H1 (cell line): ENCODE measurements around the gene B3GAT1. TPM values are rescaled to one million over a fixed set of nuclear protein-coding genes. Genes with fewer than 3 reads are reported as not detected.
A peak's percentile ranks its signal among the peaks of the same experiment; 100 is the strongest.

ENCODE experiments used
- CTCF ChIA-PET: fragments of 300-600 bp; sonication (Branson Sonifier 250); formaldehyde crosslinking; loops from one replicate; lab custom pipeline; 2021; ENCODE audit not compliant: partially characterized antibody; lab: Charles Lee
- POLR2A ChIA-PET: fragments of 300-600 bp; sonication (Branson Sonifier 250); formaldehyde crosslinking; loops from one replicate; lab custom pipeline; 2021; ENCODE audit warnings: inconsistent platforms; ENCODE audit not compliant: partially characterized antibody; lab: Charles Lee
- DNase-seq, 2 experiments: peaks; one replicate each; pipeline versions ENCODE4 v3.0.0 to v3.0.0-alpha.2; 2010 to 2022; ENCODE audit warnings: low spot score in 2 of 2, low read depth in 1 of 2, mixed read lengths in 1 of 2
- FAIRE-seq: peaks from 2 replicates; lab custom pipeline; 2011; peaks lifted over from hg19 to GRCh38; lab: Jason Lieb, UNC
- H2AFZ ChIP-seq: 2 replicates; pipeline ENCODE4 v1.8.1; 2012; ENCODE audit warnings: low read length, inconsistent platforms
- H2AK5ac ChIP-seq: 2 replicates; pipeline ENCODE4 v1.6.1; 2013; ENCODE audit warnings: low read depth, low read length
- H2BK120ac ChIP-seq: replicated peaks from 2 replicates; pipeline ENCODE3; 2013; ENCODE audit warnings: low read depth, low read length, inconsistent platforms
- H2BK12ac ChIP-seq: 2 replicates; pipeline ENCODE4 v1.6.1; 2013; ENCODE audit warnings: low read depth, low read length
- H2BK15ac ChIP-seq: 2 replicates; pipeline ENCODE4 v1.6.1; 2013; ENCODE audit warnings: low read length
- H2BK20ac ChIP-seq: 2 replicates; pipeline ENCODE4 v1.6.1; 2013; ENCODE audit warnings: low read length
- H2BK5ac ChIP-seq: 2 replicates; pipeline ENCODE4 v1.6.1; 2013; ENCODE audit warnings: low read depth, low read length
- H3K14ac ChIP-seq: 2 replicates; pipeline ENCODE4 v1.6.1; 2013; ENCODE audit warnings: inconsistent platforms; ENCODE audit not compliant: insufficient read length
- H3K18ac ChIP-seq: 2 replicates; pipeline ENCODE4 v1.6.1; 2013; ENCODE audit warnings: low read length; ENCODE audit errors: extremely low read depth
- H3K23ac ChIP-seq: 2 replicates; pipeline ENCODE4 v1.6.1; 2013; ENCODE audit warnings: inconsistent platforms; ENCODE audit not compliant: insufficient read length
- H3K23me2 ChIP-seq: 2 replicates; pipeline ENCODE4 v1.6.1; 2013; ENCODE audit warnings: low read depth, low read length
- H3K27ac ChIP-seq: 2 replicates; pipeline ENCODE4 v1.6.1; 2011; ENCODE audit warnings: low read depth, low read length, inconsistent platforms
- H3K27me3 ChIP-seq, 4 experiments: replicated peaks in 1 of 4; 1 replicate in 1 of 4; 2 replicates in 3 of 4; pipeline versions ENCODE4 v1.6.1 to v1.8.1; 2011 to 2013; ENCODE audit warnings: low read length in 3 of 4, mild to moderate bottlenecking in 3 of 4, inconsistent platforms in 2 of 4, mixed read lengths in 2 of 4, moderate library complexity in 1 of 4; ENCODE audit not compliant: control insufficient read depth in 3 of 4, insufficient read depth in 3 of 4; ENCODE audit errors: extremely low read depth in 1 of 4
- H3K36me3 ChIP-seq, 4 experiments: 2 replicates each; pipeline versions ENCODE4 v1.6.1 to v1.8.1; 2011 to 2013; ENCODE audit warnings: mild to moderate bottlenecking in 4 of 4, low read length in 3 of 4, moderate library complexity in 2 of 4, control low read depth in 1 of 4, inconsistent platforms in 1 of 4; ENCODE audit not compliant: insufficient read depth in 4 of 4, control insufficient read depth in 2 of 4
- H3K4ac ChIP-seq: replicated peaks from 2 replicates; pipeline ENCODE3; 2013; ENCODE audit warnings: low read length, low read depth, mixed read lengths, inconsistent platforms; ENCODE audit not compliant: insufficient read length
- H3K4me1 ChIP-seq, 4 experiments: replicated peaks in 1 of 4; 1 replicate in 1 of 4; 2 replicates in 3 of 4; pipeline versions ENCODE4 v1.6.1 to v1.8.1; 2011 to 2013; ENCODE audit warnings: low read length in 3 of 4, inconsistent platforms in 2 of 4, mixed read lengths in 1 of 4; ENCODE audit not compliant: insufficient read depth in 4 of 4, control insufficient read depth in 3 of 4
- H3K4me2 ChIP-seq, 2 experiments: 2 replicates each; pipeline versions ENCODE4 v1.6.1 to v1.8.1; 2011 to 2013; ENCODE audit warnings: low read depth in 2 of 2, low read length in 2 of 2, control low read depth in 1 of 2, inconsistent platforms in 1 of 2, mild to moderate bottlenecking in 1 of 2; ENCODE audit not compliant: insufficient read depth in 1 of 2
- H3K4me3 ChIP-seq, 4 experiments: fragments of 200-600, 300-600 bp in 1 of 4; sonication (generic), shearing (Covaris generic), sonication (Bioruptor Twin) in 1 of 4; 2 replicates each; pipeline versions ENCODE4 v1.5.1 to v1.8.1; 2011 to 2016; ENCODE audit warnings: low read length in 4 of 4, low read depth in 3 of 4, control low read depth in 2 of 4, inconsistent platforms in 2 of 4, mild to moderate bottlenecking in 2 of 4, mixed read lengths in 1 of 4, moderate library complexity in 1 of 4; ENCODE audit not compliant: insufficient read depth in 2 of 4; ENCODE audit errors: extremely low read depth in 1 of 4
- H3K56ac ChIP-seq: replicated peaks from 2 replicates; pipeline ENCODE3; 2013; ENCODE audit warnings: low read depth, mild to moderate bottlenecking, mixed read lengths, low read length, inconsistent platforms; ENCODE audit not compliant: insufficient read length
- H3K79me1 ChIP-seq: 2 replicates; pipeline ENCODE4 v1.6.1; 2013; ENCODE audit warnings: low read depth, low read length, control low read depth
- H3K79me2 ChIP-seq, 2 experiments: 2 replicates each; pipeline versions ENCODE4 v1.6.1 to v1.8.1; 2012 to 2013; ENCODE audit warnings: low read length in 2 of 2, mild to moderate bottlenecking in 2 of 2, inconsistent platforms in 1 of 2; ENCODE audit not compliant: insufficient read depth in 2 of 2, control insufficient read depth in 1 of 2
- H3K9ac ChIP-seq, 4 experiments: replicated peaks in 1 of 4; 1 replicate in 1 of 4; 2 replicates in 3 of 4; pipeline versions ENCODE4 v1.6.1 to v1.8.1; 2011 to 2013; ENCODE audit warnings: low read depth in 3 of 4, low read length in 3 of 4, control low read depth in 2 of 4, mild to moderate bottlenecking in 2 of 4, moderate library complexity in 2 of 4, inconsistent platforms in 1 of 4; ENCODE audit errors: extremely low read depth in 1 of 4
- H3K9me3 ChIP-seq, 2 experiments: 2 replicates each; pipeline versions ENCODE4 v1.6.1 to v1.8.1; 2012 to 2013; ENCODE audit warnings: mild to moderate bottlenecking in 2 of 2, moderate library complexity in 2 of 2, control low read depth in 1 of 2, inconsistent platforms in 1 of 2, low read depth in 1 of 2, low read length in 1 of 2, mixed read lengths in 1 of 2; ENCODE audit not compliant: insufficient read depth in 2 of 2
- H4K20me1 ChIP-seq, 2 experiments: replicated peaks in 1 of 2; 2 replicates each; pipeline versions ENCODE3 to v1.8.1; 2011 to 2013; ENCODE audit warnings: inconsistent platforms in 2 of 2, low read length in 2 of 2, mild to moderate bottlenecking in 1 of 2; ENCODE audit not compliant: insufficient read depth in 2 of 2, control insufficient read depth in 1 of 2
- H4K5ac ChIP-seq: 2 replicates; pipeline ENCODE4 v1.6.1; 2013; ENCODE audit warnings: low read length, low read depth, mixed read lengths, inconsistent platforms; ENCODE audit not compliant: insufficient read length
- H4K8ac ChIP-seq: 2 replicates; pipeline ENCODE4 v1.8.0; 2013; ENCODE audit warnings: mild to moderate bottlenecking, moderate library complexity, low read length, inconsistent platforms; ENCODE audit not compliant: insufficient read depth; ENCODE audit errors: extremely low read depth
- H4K91ac ChIP-seq: replicated peaks from 2 replicates; pipeline ENCODE3; 2013; ENCODE audit warnings: low read length, mixed read lengths, inconsistent platforms; ENCODE audit not compliant: insufficient read length
- BACH1 ChIP-seq: IDR thresholded peaks from 2 replicates; pipeline ENCODE4 v1.6.1; 2012; ENCODE audit warnings: low read length, improper control_type of control experiment
- CEBPB ChIP-seq: IDR thresholded peaks from 2 replicates; pipeline ENCODE4 v1.6.1; 2012; ENCODE audit warnings: low read depth, low read length
- CREB1 ChIP-seq: IDR thresholded peaks from 2 replicates; pipeline ENCODE4 v1.6.1; 2012; ENCODE audit warnings: inconsistent platforms
- E2F6 ChIP-seq: IDR thresholded peaks from 2 replicates; pipeline ENCODE4 v1.6.1; 2012; ENCODE audit warnings: inconsistent platforms
- KDM1A ChIP-seq: fragments of 200-600, 300-600 bp; sonication (generic); IDR thresholded peaks from 2 replicates; pipeline ENCODE4 v1.7.1; 2016; ENCODE audit warnings: mild to moderate bottlenecking, low read length, borderline replicate concordance
- NRF1 ChIP-seq: IDR thresholded peaks from 2 replicates; pipeline ENCODE4 v1.6.1; 2011; ENCODE audit warnings: mild to moderate bottlenecking, low read depth, low read length, improper control_type of control experiment
- POLR2A ChIP-seq, 2 experiments: IDR thresholded peaks; 1 replicate in 1 of 2; 2 replicates in 1 of 2; pipeline ENCODE4 v1.6.1; 2011; ENCODE audit warnings: low read depth in 2 of 2, low read length in 2 of 2, mild to moderate bottlenecking in 2 of 2; ENCODE audit errors: control extremely low read depth in 1 of 2
- POLR2AphosphoS5 ChIP-seq: IDR thresholded peaks from 2 replicates; pipeline ENCODE4 v1.6.1; 2011; ENCODE audit warnings: low read depth, low read length
- RAD21 ChIP-seq, 2 experiments: IDR thresholded peaks in 1 of 2; conservative IDR thresholded peaks in 1 of 2; 2 replicates each; pipeline ENCODE4 v1.6.1; 2011; ENCODE audit warnings: low read depth in 2 of 2, low read length in 2 of 2, improper control_type of control experiment in 1 of 2, inconsistent platforms in 1 of 2, mild to moderate bottlenecking in 1 of 2, moderate library complexity in 1 of 2
- RNF2 ChIP-seq: fragments of 200-900, 300-1000 bp; sonication (generic); IDR thresholded peaks from 2 replicates; pipeline ENCODE4 v1.7.1; 2016; ENCODE audit warnings: borderline replicate concordance, low read depth, mild to moderate bottlenecking, antibody characterized with exemption, low read length; ENCODE audit not compliant: poor library complexity, severe bottlenecking; ENCODE audit errors: missing control alignments
- SIN3A ChIP-seq, 2 experiments: IDR thresholded peaks in 1 of 2; conservative IDR thresholded peaks in 1 of 2; 2 replicates each; pipeline ENCODE4 v1.6.1; 2011 to 2012; ENCODE audit warnings: low read length in 2 of 2, improper control_type of control experiment in 1 of 2, low read depth in 1 of 2, mild to moderate bottlenecking in 1 of 2
- SIX5 ChIP-seq: IDR thresholded peaks from 2 replicates; pipeline ENCODE4 v1.6.1; 2011; ENCODE audit warnings: mild to moderate bottlenecking, low read depth, low read length
- YY1 ChIP-seq: IDR thresholded peaks from 2 replicates; pipeline ENCODE4 v1.6.1; 2011; ENCODE audit warnings: low read depth, mild to moderate bottlenecking, low read length
- WGBS, 2 experiments: shearing (Covaris generic) in 1 of 2; methylation state at CpG; one replicate each; pipeline versions ENCODE4 v1.1.6 to v1.1.7; 2013 to 2015; ENCODE audit warnings: low lambda C conversion rate in 2 of 2, mixed read lengths in 2 of 2, inconsistent platforms in 1 of 2, low coverage in 1 of 2, missing lambda C conversion rate in 1 of 2; ENCODE audit not compliant: insufficient replicate concordance in 2 of 2, insufficient coverage in 1 of 2, insufficient read length in 1 of 2; ENCODE audit errors: extremely low coverage in 1 of 2, missing lambda C conversion rate in 1 of 2; 5-methylcytosine and 5-hydroxymethylcytosine counted together
- polyA plus RNA-seq, 7 experiments: library from polyadenylated mRNA; depleted of rRNA in 3 of 7; stranded (reverse) in 5 of 7; unstranded in 2 of 7; fragments of >200 nt in 5 of 7; fragments of 200-250 nt in 2 of 7; gene quantifications; 1 replicate in 5 of 7; 2 replicates in 1 of 7; 4 replicates in 1 of 7; pipeline versions ENCODE4 v1.2.1 to v1.2.3, GENCODE V29; 2011 to 2013; ENCODE audit warnings: missing spikeins in 2 of 7, mixed read lengths in 2 of 7
- total RNA-seq: library from RNA; stranded (reverse); fragmentation: NEBNext Ultra II Directional; extraction: Animal tissue kit (Norgen Biotek cat#: 25700); gene quantifications from 2 replicates; pipeline ENCODE4 v1.2.1, GENCODE V29; 2021

B3GAT1 gene
- total and polyA plus RNA-seq, 2 of the 8 experiments (the other 6 are each of a cell fraction or from before 2014, with no cell fraction given): 19.7 to 32.4 TPM

- Histone ChIP-seq H3K27ac (no peak overlapping the region), H4K20me1 (no peaks in the 10 kb centered on the region), H3K56ac (no peak overlapping the region), H3K23ac (no peak overlapping the region), H3K9ac (no peak overlapping the region), H3K14ac (no peak overlapping the region), H2BK12ac (no peak overlapping the region), H3K27me3 (peaks cover 0 to 36% (median 24%) of the 10 kb centered on the region in 4 experiments; a peak in 5 of 7 replicates), H4K5ac (no peak overlapping the region), H3K4ac (no peak overlapping the region), H2AK5ac (no peak overlapping the region), H3K4me2 (no peak overlapping the region; a peak in 1 of 4 replicates), H3K9me3 (no peaks in the 10 kb centered on the region), H3K18ac (no peak overlapping the region), H4K91ac (no peak overlapping the region), H4K8ac (no peak overlapping the region), H3K4me3 (no peak overlapping the region), H3K79me2 (no peaks in the 10 kb centered on the region), H3K23me2 (peaks cover 8% of the 10 kb centered on the region; the same call in 1 of the 2 replicates), H3K36me3 (no peaks in the 10 kb centered on the region), H2BK20ac (no peak overlapping the region), H2BK15ac (peak overlapping the region; percentile 31; the same call in 1 of the 2 replicates), H2BK5ac (no peak overlapping the region), H2AFZ (no peak overlapping the region), H3K4me1 (peaks cover 0 to 5% (median 4%) of the 10 kb centered on the region in 4 experiments; a peak in 4 of 7 replicates), H3K79me1 (no peaks in the 10 kb centered on the region), H2BK120ac (no peak overlapping the region)
- FAIRE-seq (no peak), DNase-seq (no peak)
- POLR2A ChIA-PET: interaction anchor here (2.1 kb wide), 1 partner anchor 60 kb away, joined by 7 read pairs; no protein-coding TSS in a partner anchor
- CTCF ChIA-PET: interaction anchor here (0.6 to 2.1 kb wide), 7 partner anchors 11 to 71 kb away, joined by 3 to 9 read pairs (median 4); no protein-coding TSS in a partner anchor
- WGBS, 2 experiments: 93% methylated on average over 7 of the region's 7 CpGs; no CpG with 5 or more reads in 1 of the 2 experiments
- TF ChIP-seq RNF2 (no peak), RAD21 (IDR thresholded peaks at IDR 0.05 in 1 of 2, conservative IDR thresholded peaks at IDR 0.05 in 1 of 2; ENCODE audit: low read depth in 2 of 2, low read length in 2 of 2) (no peak), BACH1 (no peak), POLR2A (IDR thresholded peaks at IDR 0.05; ENCODE audit: control extremely low read depth in 1 of 2, low read depth in 2 of 2, low read length in 2 of 2) (no peak), SIN3A (conservative IDR thresholded peaks at IDR 0.05 in 1 of 2, IDR thresholded peaks at IDR 0.05 in 1 of 2; ENCODE audit: low read depth in 1 of 2, low read length in 2 of 2) (no peak), CREB1 (no peak), SIX5 (no peak), KDM1A (no peak), CEBPB (no peak), YY1 (no peak), POLR2AphosphoS5 (no peak), NRF1 (no peak), E2F6 (no peak)
These were observed 78.7 kb downstream of the B3GAT1 start for GRCh38 chr11:134333312-134333711.
